DMS53 (cell line): ENCODE measurements around the gene SVEP1.
"Not testable (repeated sequence)": the region's sequence is repeated elsewhere in the genome, so short reads cannot be mapped to it uniquely, and the experiment has no call there.

Source experiments
- DNase-seq: peaks from one replicate; lab custom pipeline; 2025; lab: John Stamatoyannopoulos, UW

The SVEP1 gene

DNA sequence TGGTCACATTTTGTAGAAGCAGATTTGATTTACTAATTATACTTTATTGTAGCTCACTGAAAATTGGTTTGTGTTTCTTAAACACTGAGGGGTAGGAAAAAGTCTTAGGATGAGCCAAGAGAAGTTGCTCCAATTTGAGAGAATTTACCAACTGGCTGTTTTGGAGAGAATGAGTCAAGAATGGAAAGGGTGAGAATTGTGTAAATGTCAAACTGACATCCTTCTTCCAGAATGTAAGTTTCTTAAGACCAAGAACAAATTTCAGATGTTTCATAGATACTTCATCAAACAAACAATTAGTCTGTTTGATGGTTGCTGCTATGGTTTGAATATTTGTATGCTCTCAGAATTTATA, 135.7 kb downstream of the SVEP1 start:
- DNase-seq: no peak

DNA sequence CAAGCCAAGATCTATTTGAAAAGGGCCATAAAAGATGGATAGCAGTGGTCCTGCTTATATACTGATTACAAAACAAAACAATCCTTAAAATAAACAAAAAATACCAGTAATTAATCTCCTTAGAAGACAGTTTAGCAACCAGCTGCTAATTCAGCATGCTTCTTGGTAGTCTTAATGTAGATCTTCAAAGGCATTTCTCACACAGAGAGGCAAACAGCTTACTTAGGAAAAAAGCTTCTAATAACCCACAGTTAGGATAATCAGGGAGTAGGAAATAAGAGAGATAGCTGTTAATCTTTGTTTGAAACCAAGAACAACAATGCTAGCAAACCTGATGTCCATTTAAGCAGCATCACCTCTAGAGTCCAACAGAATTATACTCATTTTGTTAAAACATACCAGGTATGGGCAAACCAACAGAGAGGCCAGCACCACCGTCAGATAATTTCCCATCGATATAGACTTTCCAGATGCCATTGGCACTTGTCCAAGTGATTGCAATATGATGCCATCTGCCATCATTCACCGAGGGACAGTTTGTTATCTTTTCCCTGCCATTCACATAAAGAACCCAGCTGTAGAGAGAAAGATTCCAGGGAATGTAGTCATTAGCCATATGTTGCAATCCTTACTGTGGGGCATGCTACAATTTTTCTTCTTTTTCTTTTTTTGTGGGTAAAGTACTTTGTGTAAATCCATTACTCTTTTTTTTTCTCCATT, 136.2 kb downstream of the SVEP1 start:
- DNase-seq: peak; percentile 34

DNA sequence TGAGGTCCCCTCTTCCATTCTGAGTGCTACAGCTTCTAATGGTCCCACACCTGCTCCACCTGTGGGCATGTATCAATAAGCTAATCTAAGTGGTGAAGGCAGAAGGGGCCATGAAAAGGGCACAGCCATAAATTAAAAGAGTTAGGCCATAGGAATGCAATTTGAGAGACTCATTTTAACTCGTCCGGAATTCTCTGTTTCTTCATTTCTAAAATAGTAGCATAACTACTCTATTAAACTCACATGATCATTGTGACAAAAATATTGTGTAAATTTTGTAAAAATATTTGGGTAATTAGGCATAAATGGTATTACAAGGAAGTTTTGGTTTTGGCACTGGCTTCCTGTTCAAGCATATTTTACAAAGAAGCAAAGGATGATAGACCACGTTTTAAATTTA, 138.7 kb downstream of the SVEP1 start:
- DNase-seq: no peak

GRCh38 chr9:110440172-110440571, 139.4 kb downstream of the SVEP1 start:
- no peak for DNase-seq

DNA sequence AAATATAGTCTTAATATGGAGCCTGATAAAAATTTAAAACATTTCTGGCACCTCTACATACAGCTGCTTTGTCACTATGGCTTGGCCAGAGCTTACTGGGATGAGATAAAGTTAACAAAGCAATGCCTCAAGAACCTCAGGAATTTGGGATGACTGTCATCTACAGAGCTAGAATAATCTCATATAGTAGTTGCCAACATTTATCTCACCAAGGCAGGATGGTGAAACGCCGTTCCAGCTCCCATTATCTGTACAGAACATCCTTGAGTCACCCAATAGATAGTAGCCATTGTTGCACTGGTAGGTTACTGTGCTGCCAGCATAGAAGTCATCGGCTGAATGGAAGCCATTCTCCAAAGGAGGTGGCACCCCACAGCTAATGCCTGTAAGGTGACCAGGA, 147.3 kb downstream of the SVEP1 start:
- no peak for DNase-seq

GRCh38 chr9:110429453-110429852, 150.1 kb downstream of the SVEP1 start:
- no peak for DNase-seq

GRCh38 chr9:110427497-110428104, 151.9 kb downstream of the SVEP1 start:
- DNase-seq: peak; percentile 79

GRCh38 chr9:110426052-110426709, 153.4 kb downstream of the SVEP1 start:
- peak; percentile 7 for DNase-seq

DNA sequence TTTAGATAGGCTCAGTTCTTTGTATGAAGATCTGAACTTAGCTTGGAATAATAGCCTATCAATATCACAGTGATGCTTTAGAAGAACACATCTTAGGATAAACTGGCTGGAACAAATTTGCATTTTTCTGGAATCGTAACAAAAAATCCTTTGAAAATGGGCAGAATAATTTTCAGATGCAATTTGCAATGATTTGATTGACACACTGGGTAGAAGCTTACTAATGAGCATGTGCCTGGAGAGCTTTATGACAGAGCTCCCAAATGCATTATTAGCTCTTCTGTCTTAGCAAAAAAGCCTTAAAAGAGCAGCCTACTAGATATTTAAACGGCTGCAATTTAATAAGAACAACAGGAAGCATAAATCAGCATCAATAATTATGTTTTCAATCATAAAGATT, 165.1 kb downstream of the SVEP1 start:
- no peak for DNase-seq

- DNase-seq: no peak
These were observed 168.6 kb downstream of the SVEP1 start for GRCh38 chr9:110410961-110411360.

- no peak for DNase-seq
These were observed 170.9 kb downstream of the SVEP1 start for GRCh38 chr9:110408598-110408997.

DNA sequence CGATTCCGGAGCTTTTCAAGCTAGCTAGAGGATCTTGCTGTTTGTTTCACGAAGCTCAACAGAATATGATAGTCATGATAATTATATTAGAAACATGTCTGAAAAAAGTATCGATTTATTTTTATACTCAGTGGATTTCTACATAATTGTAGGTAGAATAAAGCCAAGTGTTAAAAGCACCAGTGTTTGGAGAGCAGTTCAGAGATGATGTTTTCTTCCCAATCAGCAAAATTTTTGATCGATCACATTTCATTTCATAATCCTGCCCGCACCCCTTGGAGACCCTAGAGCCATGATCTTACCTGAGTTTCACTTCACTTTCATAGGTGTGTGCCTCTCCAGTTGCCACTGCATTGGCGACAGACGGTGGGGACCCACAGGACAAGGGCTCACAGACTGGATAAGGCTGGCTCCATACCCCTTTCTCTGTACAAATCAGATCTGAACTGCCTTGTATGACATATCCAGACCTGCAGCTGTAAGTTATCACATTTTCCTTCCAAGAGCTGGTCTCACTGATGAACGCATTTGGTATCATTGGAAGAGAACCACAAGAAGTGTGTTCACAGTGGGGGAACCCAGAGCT, 173.6 kb downstream of the SVEP1 start:
- DNase-seq: no peak

- no peak for DNase-seq
These were observed 175.1 kb downstream of the SVEP1 start for GRCh38 chr9:110404473-110404872.

GRCh38 chr9:110399983-110400382, 179.6 kb downstream of the SVEP1 start:
- DNase-seq: no peak

- not testable (repeated sequence) for DNase-seq
These were observed 180.5 kb downstream of the SVEP1 start for GRCh38 chr9:110398992-110399391.

- no peak for DNase-seq
These were observed 187.6 kb downstream of the SVEP1 start for GRCh38 chr9:110391826-110392485.

DNA sequence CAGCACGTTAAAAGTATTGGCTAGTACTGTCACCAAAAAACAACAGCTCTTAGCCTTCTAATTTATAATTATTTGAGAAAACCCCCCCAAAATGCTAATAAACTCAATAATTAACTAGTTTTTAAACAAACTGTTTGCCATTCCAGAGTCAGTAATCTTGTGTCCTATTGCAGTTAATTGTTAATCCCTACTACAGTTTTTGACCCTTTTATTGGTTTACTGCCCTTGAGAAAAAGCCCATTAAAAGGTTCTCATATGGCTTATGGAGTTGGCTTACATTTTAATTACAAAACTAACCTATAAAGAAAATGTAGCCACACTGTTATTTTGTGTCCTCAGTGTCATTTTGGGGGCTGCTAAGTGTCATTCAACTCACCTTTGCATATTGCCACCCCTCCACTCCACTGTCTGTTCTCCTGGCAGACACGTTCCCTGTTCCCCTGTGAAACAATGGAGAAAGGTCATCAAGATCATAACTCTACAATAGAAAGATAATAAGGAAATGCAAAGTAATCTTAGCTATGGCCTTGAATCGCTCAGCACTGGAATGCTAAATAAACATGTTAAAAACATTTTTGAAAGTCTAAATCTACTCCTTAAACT, 190.3 kb downstream of the SVEP1 start:
- DNase-seq: no peak

GRCh38 chr9:110383491-110383890, 196.1 kb downstream of the SVEP1 start:
- no peak for DNase-seq

DNA sequence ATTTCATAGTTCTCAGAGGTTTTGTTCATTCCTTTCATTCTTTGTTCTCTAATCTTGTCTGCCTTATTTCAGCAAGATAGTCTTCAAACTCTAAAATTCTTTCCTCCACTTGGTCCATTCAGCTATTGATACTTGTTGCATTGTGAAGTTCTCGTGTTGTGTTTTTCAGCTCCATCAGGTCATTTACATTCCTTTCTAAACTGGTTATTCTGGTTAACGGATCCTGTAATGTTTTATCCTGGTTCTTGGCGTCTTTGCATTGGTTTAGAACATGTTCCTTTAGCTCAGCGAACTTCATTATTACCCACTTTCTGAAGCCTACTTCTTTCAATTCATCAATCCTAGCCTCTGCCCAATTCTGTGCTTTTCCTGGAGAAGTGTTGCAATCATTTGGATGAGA, 196.8 kb downstream of the SVEP1 start:
- no peak for DNase-seq

DNA sequence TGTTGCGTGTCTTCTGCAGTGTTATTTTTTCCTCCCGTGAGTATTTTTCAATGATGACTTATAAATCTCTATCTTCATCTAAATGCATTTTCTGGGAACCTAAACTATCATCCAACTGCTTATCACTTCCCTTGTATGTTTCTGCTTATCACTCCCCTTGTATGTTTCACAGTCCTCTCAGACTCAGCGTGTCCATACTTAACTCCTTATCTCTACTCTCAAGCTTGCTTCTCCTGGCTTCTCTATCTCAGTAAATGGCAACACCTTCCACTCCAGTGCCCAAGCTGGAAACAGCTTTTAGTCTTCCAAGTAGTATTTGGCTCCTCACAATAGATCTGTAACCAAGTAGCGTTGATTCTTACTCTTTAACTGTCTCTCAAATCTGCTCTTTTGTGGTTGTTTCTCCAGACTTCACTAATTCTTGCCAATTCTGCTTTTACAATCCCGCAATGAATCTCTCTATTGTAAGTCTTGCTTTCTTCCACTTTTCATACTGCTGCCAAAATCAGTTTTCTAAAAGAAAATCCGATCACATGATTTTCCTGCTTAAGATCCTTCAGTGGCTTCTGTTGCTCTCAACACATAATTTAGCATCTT, 208.0 kb downstream of the SVEP1 start:
- DNase-seq: no peak

GRCh38 chr9:110370315-110370714, 209.2 kb downstream of the SVEP1 start:
- no peak for DNase-seq

GRCh38 chr9:110364451-110364850, 215.1 kb downstream of the SVEP1 start:
- peak; percentile 26 for DNase-seq
